Activated CD4-positive, alpha-beta memory T cell treated with anti-CD3 and anti-CD28 coated beads, Interleukin-2, amount 10 ng/mL, durations not matched to agents 7 days and 5 days (primary cell): ENCODE data around the gene RASAL1. TPM values are rescaled to one million over a fixed set of nuclear protein-coding genes. Genes with fewer than 3 reads are reported as not detected.

ENCODE experiments used
- CTCF ChIA-PET: fragments of 350-600 bp; sonication (Branson Sonifier 250); formaldehyde crosslinking; loops from one replicate; lab custom pipeline; 2021; ENCODE audit warnings: antibody characterized with exemption, inconsistent platforms; lab: Charles Lee
- POLR2A ChIA-PET: fragments of 350-600 bp; sonication (Branson Sonifier 250); formaldehyde crosslinking; loops from one replicate; lab custom pipeline; 2021; ENCODE audit warnings: antibody characterized with exemption; lab: Charles Lee
- DNase-seq: peaks from one replicate; pipeline ENCODE4 v3.0.0-alpha.2; 2020
- H3K27ac Mint-ChIP-seq: one replicate; pipeline ENCODE4 v1.8.0; 2021; ENCODE audit warnings: mild to moderate bottlenecking, mixed read lengths
- H3K27me3 Mint-ChIP-seq: one replicate; pipeline ENCODE4 v1.8.0; 2021; ENCODE audit warnings: mixed read lengths
- H3K36me3 Mint-ChIP-seq: one replicate; pipeline ENCODE4 v1.8.0; 2021; ENCODE audit warnings: low read depth, mixed read lengths
- H3K4me1 Mint-ChIP-seq: one replicate; pipeline ENCODE4 v1.8.0; 2021; ENCODE audit warnings: mixed read lengths
- H3K4me3 Mint-ChIP-seq: one replicate; pipeline ENCODE4 v1.8.0; 2021; ENCODE audit warnings: mild to moderate bottlenecking, mixed read lengths
- H3K9me3 Mint-ChIP-seq: one replicate; pipeline ENCODE4 v1.8.0; 2021; ENCODE audit warnings: mixed read lengths
- total RNA-seq, 2 experiments: library from RNA; stranded (reverse); gene quantifications; one replicate each; pipeline ENCODE4 v1.2.3, GENCODE V29; 2021

Gene RASAL1
- total RNA-seq, 2 experiments from 2014 or later: 0.10 to 0.35 TPM

DNA sequence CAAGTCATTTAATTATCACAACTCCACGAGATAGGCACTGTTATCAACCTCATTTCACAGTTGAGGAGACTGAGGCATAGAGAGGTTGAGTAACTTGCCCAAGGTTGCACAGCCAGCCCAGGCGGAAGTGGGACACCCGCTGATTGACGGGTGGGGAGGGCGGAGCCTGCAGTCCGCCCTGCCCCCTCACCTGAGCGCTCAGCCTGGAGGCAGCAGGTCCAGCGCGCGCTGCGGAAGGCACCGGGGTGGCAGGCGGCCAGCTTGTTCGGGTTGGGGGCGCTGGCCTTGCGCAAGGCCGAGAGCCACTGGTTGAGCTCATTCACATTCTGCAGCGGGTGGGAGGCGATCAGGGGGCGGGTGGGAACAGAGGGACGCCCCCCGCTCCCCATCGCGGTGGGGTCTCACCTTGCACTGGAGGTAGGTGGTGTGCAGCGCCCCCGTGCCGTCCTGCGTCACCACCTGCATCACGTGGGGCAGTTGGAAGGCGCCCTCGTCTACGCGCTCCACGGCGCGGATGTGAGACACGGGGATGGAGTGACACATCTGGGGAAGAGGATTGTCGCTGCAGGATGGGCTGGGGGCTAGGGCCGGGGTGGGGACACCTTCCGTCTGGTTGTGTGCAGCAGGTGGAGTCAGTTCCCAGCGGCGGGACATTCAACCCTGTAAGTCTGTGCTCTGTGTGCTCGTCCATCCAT lies 31.7 kb downstream of the RASAL1 start:
- H3K4me3 Mint-ChIP-seq: peak overlapping the region; percentile 59
- no peaks in the 10 kb centered on the region for H3K36me3 Mint-ChIP-seq
- H3K9me3 Mint-ChIP-seq: no peaks in the 10 kb centered on the region
- peak; percentile 70 for DNase-seq
- H3K27me3 Mint-ChIP-seq: peaks cover 7% of the 10 kb centered on the region
- peaks cover 10% of the 10 kb centered on the region for H3K4me1 Mint-ChIP-seq
- H3K27ac Mint-ChIP-seq: no peak overlapping the region
- ChIA-PET CTCF (interaction anchor here (0.6 to 1.0 kb wide), 3 partner anchors 20 to 180 kb away, joined by 3 to 4 read pairs (median 3); no protein-coding TSS in a partner anchor), POLR2A (interaction anchor here (0.6 kb wide), 1 partner anchor 14 kb away, joined by 3 read pairs; no protein-coding TSS in a partner anchor)

GRCh38 chr12:113102811-113103210 lies 32.8 kb downstream of the RASAL1 start:
- CTCF ChIA-PET: interaction anchor here (1.0 kb wide), 1 partner anchor 50 kb away, joined by 4 read pairs; no protein-coding TSS in a partner anchor
- no peak for DNase-seq
- Mint-ChIP-seq H3K4me3 (no peak overlapping the region), H3K9me3 (no peaks in the 10 kb centered on the region), H3K4me1 (peaks cover 12% of the 10 kb centered on the region), H3K36me3 (no peaks in the 10 kb centered on the region), H3K27me3 (peaks cover 7% of the 10 kb centered on the region), H3K27ac (no peak overlapping the region)
- POLR2A ChIA-PET: no interaction called here

- Mint-ChIP-seq H3K4me3 (no peak overlapping the region), H3K27ac (no peak overlapping the region), H3K36me3 (no peaks in the 10 kb centered on the region), H3K9me3 (no peaks in the 10 kb centered on the region), H3K27me3 (peaks cover 7% of the 10 kb centered on the region), H3K4me1 (peaks cover 12% of the 10 kb centered on the region)
- CTCF ChIA-PET: interaction anchor here (1.9 kb wide), 1 partner anchor 12 kb away, joined by 6 read pairs; no protein-coding TSS in a partner anchor
- DNase-seq: no peak
- POLR2A ChIA-PET: no interaction called here
Measured at GRCh38 chr12:113101751-113102150, 33.8 kb downstream of the RASAL1 start.

DNA sequence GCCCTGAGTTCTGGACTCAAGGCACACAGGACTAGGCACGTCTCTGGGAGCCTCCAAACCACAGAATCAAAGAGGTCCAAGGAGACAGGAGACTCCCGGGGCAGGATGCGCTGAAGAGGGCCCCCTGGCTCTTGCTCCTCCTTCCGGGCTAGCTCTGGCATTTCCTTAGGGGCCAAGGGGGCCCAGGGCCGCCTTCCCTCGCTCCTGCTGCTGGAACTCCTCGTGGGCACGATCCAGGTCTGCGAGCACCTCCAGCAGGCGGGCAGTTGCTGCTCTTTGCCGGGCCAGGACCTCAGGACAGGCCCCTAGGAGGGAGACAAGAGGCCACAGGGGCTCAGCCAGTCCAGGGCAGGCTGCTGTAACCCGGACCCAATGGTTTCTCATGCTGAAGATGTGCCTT lies 35.8 kb downstream of the RASAL1 start:
- H3K4me1 Mint-ChIP-seq: peaks cover 12% of the 10 kb centered on the region

DNA sequence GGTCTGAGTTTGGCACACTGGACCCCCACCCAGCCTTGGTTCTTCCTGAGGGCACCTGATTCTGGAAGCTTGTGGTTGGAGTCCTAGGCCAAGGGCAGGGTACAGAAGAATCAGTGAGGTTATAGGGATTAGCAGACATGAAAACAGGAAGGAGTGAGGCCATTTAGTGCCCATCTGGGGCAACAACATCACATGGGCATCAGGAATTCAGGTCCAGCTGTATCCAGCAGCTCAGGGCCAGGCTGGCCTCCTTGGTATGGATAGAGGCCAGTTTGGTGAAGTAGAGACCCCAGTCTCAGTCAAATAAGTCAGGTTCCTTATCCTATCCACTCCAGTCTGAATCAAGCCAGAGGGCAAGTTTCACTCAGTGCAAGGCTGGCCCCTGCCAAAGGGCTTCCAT lies 36.2 kb downstream of the RASAL1 start:
- no peaks in the 10 kb centered on the region for H3K9me3 Mint-ChIP-seq
- POLR2A ChIA-PET: no interaction called here
- peaks cover 11% of the 10 kb centered on the region for H3K4me1 Mint-ChIP-seq
- no peak overlapping the region for H3K27ac Mint-ChIP-seq
- DNase-seq: no peak
- no peak overlapping the region for H3K4me3 Mint-ChIP-seq
- CTCF ChIA-PET: interaction anchor here (1.0 kb wide), 1 partner anchor 51 kb away, joined by 3 read pairs; no protein-coding TSS in a partner anchor
- no peaks in the 10 kb centered on the region for H3K36me3 Mint-ChIP-seq
- peaks cover 4% of the 10 kb centered on the region for H3K27me3 Mint-ChIP-seq

More for the DNA sequence above, 35.8 kb downstream of the RASAL1 start:
- ChIA-PET POLR2A (no interaction called here), CTCF (interaction anchor here (1.0 to 1.9 kb wide), 2 partner anchors 10 to 52 kb away, joined by 3 to 6 read pairs; no protein-coding TSS in a partner anchor)
- no peak overlapping the region for H3K27ac Mint-ChIP-seq
- no peaks in the 10 kb centered on the region for H3K36me3 Mint-ChIP-seq
- no peaks in the 10 kb centered on the region for H3K9me3 Mint-ChIP-seq
- no peak for DNase-seq
- peaks cover 4% of the 10 kb centered on the region for H3K27me3 Mint-ChIP-seq
- no peak overlapping the region for H3K4me3 Mint-ChIP-seq

DNA sequence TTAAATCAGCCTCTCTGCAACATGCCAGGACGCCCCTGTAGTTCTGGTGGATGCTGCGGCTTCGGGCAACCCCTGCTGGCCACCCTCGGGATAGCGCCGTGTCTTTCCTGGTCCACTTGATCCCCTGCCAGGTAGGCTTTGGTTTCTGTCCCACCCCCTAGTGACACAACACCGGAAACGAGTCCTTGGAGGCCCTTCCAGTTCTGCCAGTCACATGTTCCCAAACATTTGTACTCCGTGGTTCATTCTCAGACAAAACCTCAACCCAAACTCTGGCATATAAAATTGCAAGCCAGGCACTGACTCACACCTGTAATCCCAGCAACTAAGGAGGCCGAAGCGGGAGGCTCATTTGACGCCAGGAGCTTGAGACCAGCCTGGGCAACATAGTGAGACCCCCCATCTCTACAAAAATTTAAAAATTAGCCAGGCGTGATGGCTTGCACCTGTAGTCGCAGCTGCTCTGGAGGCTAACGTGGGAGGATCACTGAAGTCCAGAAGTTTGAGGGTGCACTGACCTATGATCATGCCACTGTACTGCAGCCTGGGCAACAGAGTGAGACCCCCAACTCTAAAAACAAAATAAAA lies 37.0 kb downstream of the RASAL1 start:
- H3K27me3 Mint-ChIP-seq: no peaks in the 10 kb centered on the region
- H3K4me3 Mint-ChIP-seq: no peak overlapping the region
- peak; percentile 52 for DNase-seq
- H3K36me3 Mint-ChIP-seq: no peaks in the 10 kb centered on the region
- H3K9me3 Mint-ChIP-seq: no peaks in the 10 kb centered on the region
- no peak overlapping the region for H3K27ac Mint-ChIP-seq
- peaks cover 3% of the 10 kb centered on the region for H3K4me1 Mint-ChIP-seq
- CTCF ChIA-PET: interaction anchor here (0.6 to 1.9 kb wide), 9 partner anchors 8 to 199 kb away, joined by 3 to 8 read pairs (median 3); no protein-coding TSS in a partner anchor
- POLR2A ChIA-PET: no interaction called here

DNA sequence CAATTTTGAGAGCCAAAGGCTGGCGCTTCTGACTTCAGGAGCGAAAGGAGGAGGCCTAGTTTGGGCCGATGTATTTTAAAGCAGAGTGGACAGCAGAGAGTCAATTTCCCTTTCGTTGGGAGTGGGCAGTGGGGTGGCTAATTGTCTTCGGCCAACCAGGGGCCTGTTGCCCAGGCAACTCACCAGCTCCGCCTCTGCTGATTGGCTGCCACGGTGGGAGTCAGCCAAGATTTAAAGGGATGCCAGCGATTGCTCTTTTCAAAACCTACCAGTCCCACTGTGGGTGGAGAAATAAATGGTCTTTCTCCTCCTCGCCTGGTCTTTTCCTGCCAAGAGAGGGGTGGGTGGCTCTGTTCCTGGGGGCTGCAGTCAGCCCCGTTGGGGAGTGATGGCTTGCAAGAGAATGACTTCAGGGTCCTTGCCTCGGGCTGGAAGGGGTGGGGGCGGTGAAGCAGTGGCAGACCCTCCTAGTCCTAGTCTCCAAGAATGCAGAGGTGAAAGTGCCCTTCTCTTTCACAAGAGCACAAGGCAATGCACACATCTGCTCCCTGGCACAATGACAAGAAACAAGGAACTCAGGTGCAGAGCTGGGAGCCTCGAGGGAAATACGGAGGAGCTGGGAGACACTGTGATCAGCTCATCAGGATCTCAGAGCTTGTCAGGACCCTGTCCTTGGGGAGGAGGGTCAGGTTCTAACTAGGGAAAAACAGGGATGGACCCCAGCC lies 37.7 kb downstream of the RASAL1 start:
- H3K4me3 Mint-ChIP-seq: no peak overlapping the region
- no peak for DNase-seq
- no peaks in the 10 kb centered on the region for H3K27me3 Mint-ChIP-seq
- H3K4me1 Mint-ChIP-seq: peaks cover 2% of the 10 kb centered on the region
- H3K27ac Mint-ChIP-seq: no peak overlapping the region
- no peaks in the 10 kb centered on the region for H3K9me3 Mint-ChIP-seq
- CTCF ChIA-PET: interaction anchor here (0.6 to 1.9 kb wide), 9 partner anchors 8 to 198 kb away, joined by 3 to 8 read pairs (median 3); no protein-coding TSS in a partner anchor
- POLR2A ChIA-PET: no interaction called here
- no peaks in the 10 kb centered on the region for H3K36me3 Mint-ChIP-seq

DNA sequence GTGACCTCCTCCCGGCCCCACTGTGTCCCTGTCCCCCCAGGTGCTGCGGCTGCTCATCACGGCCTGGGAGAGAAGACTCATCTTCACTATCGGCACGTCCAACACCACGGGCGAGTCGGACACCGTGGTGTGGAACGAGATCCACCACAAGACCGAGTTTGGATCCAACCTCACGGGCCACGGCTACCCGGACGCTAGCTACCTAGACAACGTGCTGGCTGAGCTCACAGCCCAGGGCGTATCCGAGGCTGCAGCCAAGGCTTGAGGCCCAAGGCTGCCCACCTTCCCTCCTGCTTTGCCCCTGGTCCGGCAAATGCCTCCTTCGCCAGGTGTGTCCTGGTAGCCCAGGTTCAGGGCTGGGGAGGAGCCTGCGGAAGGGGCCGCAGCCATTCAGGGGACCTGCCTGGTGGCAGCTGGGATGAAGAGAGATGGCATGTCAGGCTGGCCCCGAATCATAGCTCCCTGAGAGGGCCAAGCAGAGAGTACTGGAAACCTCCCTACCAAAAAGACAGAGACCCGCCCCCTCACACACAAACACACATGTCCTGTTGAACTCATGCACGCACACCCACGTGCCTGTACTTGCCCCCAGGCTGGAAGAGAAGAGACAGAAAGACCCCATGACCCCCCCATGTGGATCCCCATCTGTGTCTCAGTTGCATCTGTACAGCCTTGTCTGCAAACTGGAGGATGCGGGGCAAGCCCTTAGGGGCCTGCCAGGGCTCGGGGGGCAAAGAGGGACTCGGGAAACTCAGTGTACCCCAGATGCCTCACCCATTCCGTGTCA lies 38.7 kb downstream of the RASAL1 start:
- no peaks in the 10 kb centered on the region for H3K27me3 Mint-ChIP-seq
- no peaks in the 10 kb centered on the region for H3K36me3 Mint-ChIP-seq
- DNase-seq: no peak
- POLR2A ChIA-PET: no interaction called here
- CTCF ChIA-PET: interaction anchor here (0.7 to 1.9 kb wide), 2 partner anchors 7 to 48 kb away, joined by 3 to 6 read pairs; no protein-coding TSS in a partner anchor
- H3K4me3 Mint-ChIP-seq: no peak overlapping the region
- H3K4me1 Mint-ChIP-seq: peaks cover 5% of the 10 kb centered on the region
- H3K9me3 Mint-ChIP-seq: no peaks in the 10 kb centered on the region
- no peak overlapping the region for H3K27ac Mint-ChIP-seq

- Mint-ChIP-seq H3K9me3 (no peaks in the 10 kb centered on the region), H3K27ac (no peak overlapping the region), H3K27me3 (no peaks in the 10 kb centered on the region), H3K36me3 (no peaks in the 10 kb centered on the region), H3K4me1 (peaks cover 5% of the 10 kb centered on the region), H3K4me3 (no peak overlapping the region)
- CTCF ChIA-PET: no interaction called here
- DNase-seq: no peak
- POLR2A ChIA-PET: no interaction called here
Measured at GRCh38 chr12:113095405-113095804, 40.2 kb downstream of the RASAL1 start.

GRCh38 chr12:113094738-113095137 lies 40.8 kb downstream of the RASAL1 start:
- H3K4me3 Mint-ChIP-seq: no peak overlapping the region
- CTCF ChIA-PET: no interaction called here

GRCh38 chr12:113093409-113094101 lies 42.0 kb downstream of the RASAL1 start:
- Mint-ChIP-seq H3K36me3 (no peaks in the 10 kb centered on the region), H3K4me3 (no peak overlapping the region), H3K9me3 (no peaks in the 10 kb centered on the region), H3K27ac (no peak overlapping the region), H3K27me3 (no peaks in the 10 kb centered on the region), H3K4me1 (peaks cover 19% of the 10 kb centered on the region)
- DNase-seq: no peak
- ChIA-PET CTCF (no interaction called here), POLR2A (no interaction called here)

More at GRCh38 chr12:113094738-113095137, 40.8 kb downstream of the RASAL1 start:
- no peak for DNase-seq
- H3K27me3 Mint-ChIP-seq: no peaks in the 10 kb centered on the region
- no peaks in the 10 kb centered on the region for H3K9me3 Mint-ChIP-seq
- no peak overlapping the region for H3K27ac Mint-ChIP-seq
- POLR2A ChIA-PET: no interaction called here
- H3K36me3 Mint-ChIP-seq: no peaks in the 10 kb centered on the region
- peaks cover 8% of the 10 kb centered on the region for H3K4me1 Mint-ChIP-seq
